Cardiac muscle cell (in vitro differentiated cells and primary cell): ENCODE measurements around the gene MAD1L1. TPM values are rescaled to one million over a fixed set of nuclear protein-coding genes. Genes with fewer than 3 reads are reported as not detected.

Experiments used
- DNase-seq, 2 donors: peaks; one replicate each; pipeline versions ENCODE4 v3.0.0 to v3.0.0-alpha.2; 2010 to 2017; ENCODE audit warnings: low read depth in 1 of 2, low spot score in 1 of 2
- H3K27ac ChIP-seq: fragments of 200-600 bp; sonication (generic); 2 replicates; pipeline ENCODE4 v1.5.1; 2016
- H3K27me3 ChIP-seq: fragments of 200-600 bp; sonication (generic); 2 replicates; pipeline ENCODE4 v1.6.0; 2016; ENCODE audit warnings: control low read depth
- H3K36me3 ChIP-seq: fragments of 200-600 bp; sonication (generic); 2 replicates; pipeline ENCODE4 v1.5.1; 2016; ENCODE audit warnings: control low read depth
- H3K4me1 ChIP-seq: fragments of 200-600 bp; sonication (generic); 2 replicates; pipeline ENCODE4 v1.8.1; 2017; ENCODE audit warnings: low read depth, mild to moderate bottlenecking, mixed run types
- H3K4me3 ChIP-seq: fragments of 200-600 bp; sonication (generic); 2 replicates; pipeline ENCODE4 v1.5.1; 2016; ENCODE audit warnings: mild to moderate bottlenecking
- H3K9me3 ChIP-seq: fragments of 200-600 bp; sonication (generic); 2 replicates; pipeline ENCODE4 v1.5.1; 2017; ENCODE audit warnings: low read depth, mild to moderate bottlenecking, control low read depth
- CTCF ChIP-seq: IDR thresholded peaks from 2 replicates; pipeline ENCODE4 v1.5.1; 2012; ENCODE audit warnings: low read depth, mild to moderate bottlenecking, low read length
- polyA plus RNA-seq: library from polyadenylated mRNA; unstranded; fragments of >200 nt; fragmentation: Nextera tagmentation; extraction: Ambion mirVana; gene quantifications from 2 replicates; pipeline ENCODE4 v1.2.1, GENCODE V29; 2016
- total RNA-seq: library from RNA; depleted of rRNA; stranded (reverse); fragments of >200 nt; gene quantifications from 2 replicates; pipeline ENCODE4 v1.2.3, GENCODE V29; 2016

Gene MAD1L1
- total and polyA plus RNA-seq, 2 experiments from 2014 or later: 38.3 to 56.2 TPM

- no peaks in the 10 kb centered on the region for H3K27me3 ChIP-seq
- H3K27ac ChIP-seq: no peak overlapping the region
- no peaks in the 10 kb centered on the region for H3K9me3 ChIP-seq
- no peak overlapping the region for H3K4me3 ChIP-seq
- H3K36me3 ChIP-seq: no peaks in the 10 kb centered on the region
- no peak for TF ChIP-seq CTCF
- no peak for DNase-seq
- peaks cover 8% of the 10 kb centered on the region for H3K4me1 ChIP-seq
These were observed 303.9 kb downstream of the MAD1L1 start for GRCh38 chr7:1928645-1929348.

GRCh38 chr7:1927937-1928644 is 304.7 kb downstream of the MAD1L1 start:
- H3K4me3 ChIP-seq: no peak overlapping the region
- TF ChIP-seq CTCF: no peak
- no peak for DNase-seq
- peaks cover 8% of the 10 kb centered on the region for H3K4me1 ChIP-seq
- H3K9me3 ChIP-seq: no peaks in the 10 kb centered on the region
- no peaks in the 10 kb centered on the region for H3K27me3 ChIP-seq
- no peak overlapping the region for H3K27ac ChIP-seq
- H3K36me3 ChIP-seq: no peaks in the 10 kb centered on the region

- H3K9me3 ChIP-seq: no peaks in the 10 kb centered on the region
- no peak for TF ChIP-seq CTCF
- peaks cover 8% of the 10 kb centered on the region for H3K4me1 ChIP-seq
- H3K4me3 ChIP-seq: no peak overlapping the region
- no peak overlapping the region for H3K27ac ChIP-seq
- H3K27me3 ChIP-seq: no peaks in the 10 kb centered on the region
- no peak for DNase-seq
- H3K36me3 ChIP-seq: no peaks in the 10 kb centered on the region
These were observed 305.8 kb downstream of the MAD1L1 start for GRCh38 chr7:1926908-1927306.

- Histone ChIP-seq H3K9me3 (no peaks in the 10 kb centered on the region), H3K27ac (no peak overlapping the region), H3K27me3 (no peaks in the 10 kb centered on the region), H3K4me3 (no peak overlapping the region), H3K4me1 (peaks cover 8% of the 10 kb centered on the region), H3K36me3 (no peaks in the 10 kb centered on the region)
- no peak for TF ChIP-seq CTCF
- DNase-seq: no peak
These were observed 306.5 kb downstream of the MAD1L1 start for GRCh38 chr7:1925973-1926907.

- H3K27me3 ChIP-seq: no peaks in the 10 kb centered on the region
- DNase-seq: no peak
- no peak overlapping the region for H3K27ac ChIP-seq
- H3K9me3 ChIP-seq: no peaks in the 10 kb centered on the region
- H3K36me3 ChIP-seq: no peaks in the 10 kb centered on the region
- TF ChIP-seq CTCF: peak; percentile 29
- no peak overlapping the region for H3K4me3 ChIP-seq
- peaks cover 8% of the 10 kb centered on the region for H3K4me1 ChIP-seq
These were observed 307.4 kb downstream of the MAD1L1 start for GRCh38 chr7:1925349-1925748.
